HCT116 (cell line): ENCODE results near the gene ATXN2. TPM values are rescaled to one million over a fixed set of nuclear protein-coding genes. Genes with fewer than 3 reads are reported as not detected.
A peak's percentile ranks its signal among the peaks of the same experiment; 100 is the strongest.

Experiments
- ATAC-seq: fragments of 200-7000 bp; cut with Tn5 transposase; 2 replicates; pipeline ENCODE4 v1.9.1; 2020; ENCODE audit warnings: mild to moderate bottlenecking, moderate library complexity
- BruUV-seq: library from RNA; stranded (reverse); fragments of 400-500 nt; replicated peaks from 2 replicates; lab custom pipeline; 2021; lab: Mats Ljungman, UMichigan
- CTCF ChIA-PET: fragments of 300-600 bp; sonication (Branson Sonifier 250); formaldehyde crosslinking; loops from one replicate; lab custom pipeline; 2021; ENCODE audit warnings: antibody characterized with exemption; lab: Charles Lee
- POLR2A ChIA-PET: fragments of 300-600, 350-600 bp; sonication (Branson Sonifier 250); formaldehyde crosslinking; loops from one replicate; lab custom pipeline; 2021; ENCODE audit warnings: antibody characterized with exemption; lab: Charles Lee
- RAD21 ChIA-PET, 2 experiments: fragments of 300-600 bp; sonication (Branson Sonifier 250); formaldehyde crosslinking; loops; one replicate each; lab custom pipeline; 2023; ENCODE audit warnings: low total read pairs in 2 of 2; ENCODE audit not compliant: uncharacterized antibody in 2 of 2, unreplicated experiment in 2 of 2, low non-redundant PET in 1 of 2; lab: Charles Lee
- DNase-seq: peaks from one replicate; pipeline ENCODE4 v3.0.0-alpha.2; 2010; ENCODE audit warnings: low read depth, low spot score
- H2AFZ ChIP-seq: fragments of 200-600 bp; shearing (Covaris generic), sonication (generic); 2 replicates; pipeline ENCODE4 v1.6.1; 2017; ENCODE audit warnings: low read depth, mixed run types, mixed read lengths, antibody characterized with exemption, low read length; ENCODE audit not compliant: poor library complexity, severe bottlenecking
- H3K27ac ChIP-seq: 2 replicates; pipeline ENCODE4 v1.5.1; 2012; ENCODE audit warnings: low read depth, low read length
- H3K27me3 ChIP-seq: fragments of 200-600 bp; sonication (generic); 2 replicates; pipeline ENCODE4 v1.6.1; 2016; ENCODE audit warnings: mixed run types, low read length, mixed read lengths; ENCODE audit not compliant: insufficient read depth
- H3K36me3 ChIP-seq, 2 experiments: fragments of 200-500 bp in 1 of 2; fragments of 200-600 bp in 1 of 2; sonication (Bioruptor generic) in 1 of 2; sonication (generic) in 1 of 2; 2 replicates each; pipeline versions ENCODE4 v1.5.1 to v1.6.1; 2014 to 2016; ENCODE audit warnings: low read length in 2 of 2, inconsistent platforms in 1 of 2, mixed read lengths in 1 of 2, mixed run types in 1 of 2; ENCODE audit not compliant: insufficient read depth in 2 of 2, control insufficient read depth in 1 of 2
- H3K4me1 ChIP-seq, 2 experiments: fragments of 200-600 bp in 1 of 2; sonication (generic) in 1 of 2; 2 replicates each; pipeline versions ENCODE4 v1.5.1 to v1.6.1; 2012 to 2017; ENCODE audit warnings: low read length in 2 of 2, inconsistent platforms in 1 of 2, mild to moderate bottlenecking in 1 of 2, mixed read lengths in 1 of 2, mixed run types in 1 of 2, moderate library complexity in 1 of 2; ENCODE audit not compliant: insufficient read depth in 2 of 2, control insufficient read depth in 1 of 2
- H3K4me2 ChIP-seq: fragments of 200-600 bp; sonication (generic); 2 replicates; pipeline ENCODE4 v1.6.1; 2017; ENCODE audit warnings: mixed run types, low read length, mixed read lengths
- H3K4me3 ChIP-seq, 2 experiments: fragments of 200-600 bp in 1 of 2; sonication (generic) in 1 of 2; replicated peaks in 1 of 2; 2 replicates each; pipeline ENCODE4 v1.5.1; 2011 to 2016; ENCODE audit warnings: low read length in 2 of 2, control low read depth in 1 of 2, low read depth in 1 of 2, mild to moderate bottlenecking in 1 of 2, mixed read lengths in 1 of 2, mixed run types in 1 of 2
- H3K79me2 ChIP-seq: fragments of 200-600 bp; sonication (generic); 2 replicates; pipeline ENCODE4 v1.6.1; 2017; ENCODE audit warnings: mild to moderate bottlenecking, mixed run types, low read length, moderate library complexity, mixed read lengths; ENCODE audit not compliant: insufficient read depth
- H3K9ac ChIP-seq: fragments of 200-600 bp; sonication (generic); 2 replicates; pipeline ENCODE4 v1.6.1; 2016; ENCODE audit warnings: low read length, mixed read lengths
- H3K9me2 ChIP-seq: fragments of 200-600 bp; sonication (generic), shearing (Covaris generic); 2 replicates; pipeline ENCODE4 v1.6.1; 2017; ENCODE audit warnings: mixed run types, mild to moderate bottlenecking, moderate library complexity; ENCODE audit not compliant: insufficient read depth
- H3K9me3 ChIP-seq, 2 experiments: fragments of 200-500 bp in 1 of 2; fragments of 200-600 bp in 1 of 2; sonication (Bioruptor generic) in 1 of 2; sonication (generic) in 1 of 2; 2 replicates each; pipeline ENCODE4 v1.6.1; 2014 to 2017; ENCODE audit warnings: low read length in 2 of 2, mixed read lengths in 2 of 2, inconsistent platforms in 1 of 2, low read depth in 1 of 2, mild to moderate bottlenecking in 1 of 2, mixed run types in 1 of 2, moderate library complexity in 1 of 2; ENCODE audit not compliant: control insufficient read depth in 1 of 2, insufficient read depth in 1 of 2
- H4K20me1 ChIP-seq: fragments of 200-600 bp; sonication (generic), shearing (Covaris generic); 2 replicates; pipeline ENCODE4 v1.6.1; 2017; ENCODE audit warnings: mixed run types, mild to moderate bottlenecking, moderate library complexity; ENCODE audit not compliant: insufficient read depth
- ATF3 ChIP-seq: IDR thresholded peaks from 2 replicates; pipeline ENCODE4 v1.6.1; 2012
- CBX3 ChIP-seq: IDR thresholded peaks from 2 replicates; pipeline ENCODE4 v1.6.1; 2012; ENCODE audit warnings: low read depth
- CTCF ChIP-seq, 3 experiments: fragments of 200-600 bp in 1 of 3; sonication (generic) in 1 of 3; IDR thresholded peaks in 2 of 3; conservative IDR thresholded peaks in 1 of 3; 2 replicates each; pipeline ENCODE4 v1.5.1; 2012 to 2017; ENCODE audit warnings: low read depth in 2 of 3, low read length in 2 of 3, antibody characterized with exemption in 1 of 3, borderline replicate concordance in 1 of 3, control low read depth in 1 of 3, mild to moderate bottlenecking in 1 of 3, mixed read lengths in 1 of 3, mixed run types in 1 of 3, moderate library complexity in 1 of 3; ENCODE audit not compliant: insufficient read depth in 1 of 3
- EGR1 ChIP-seq: IDR thresholded peaks from 2 replicates; pipeline ENCODE4 v1.6.1; 2012; ENCODE audit warnings: low read depth
- EZH2 ChIP-seq: fragments of 200-600 bp; sonication (generic); IDR thresholded peaks from 2 replicates; pipeline ENCODE4 v1.6.1; 2017; ENCODE audit warnings: antibody characterized with exemption, mixed run types
- EZH2phosphoT487 ChIP-seq: fragments of 200-600 bp; IDR thresholded peaks from 2 replicates; pipeline ENCODE4 v1.6.1; 2018; ENCODE audit warnings: antibody characterized with exemption, borderline replicate concordance
- FOSL1 ChIP-seq: IDR thresholded peaks from 2 replicates; pipeline ENCODE4 v1.6.1; 2012; ENCODE audit warnings: low read depth
- JUND ChIP-seq: IDR thresholded peaks from 2 replicates; pipeline ENCODE4 v1.6.1; 2012
- MAX ChIP-seq: IDR thresholded peaks from 2 replicates; pipeline ENCODE4 v1.6.1; 2012
- POLR2A ChIP-seq: IDR thresholded peaks from 2 replicates; pipeline ENCODE4 v1.7.0; 2011; ENCODE audit warnings: borderline replicate concordance; ENCODE audit not compliant: insufficient read depth, insufficient read length; ENCODE audit errors: extremely low read depth
- POLR2AphosphoS5 ChIP-seq: IDR thresholded peaks from 2 replicates; pipeline ENCODE4 v1.6.1; 2011; ENCODE audit warnings: mild to moderate bottlenecking, low read depth, low read length, moderate library complexity
- RAD21 ChIP-seq: IDR thresholded peaks from 2 replicates; pipeline ENCODE4 v1.6.1; 2012; ENCODE audit warnings: low read depth, mild to moderate bottlenecking
- SIN3A ChIP-seq: IDR thresholded peaks from 2 replicates; pipeline ENCODE4 v1.6.1; 2012; ENCODE audit warnings: low read depth
- SP1 ChIP-seq: IDR thresholded peaks from 2 replicates; pipeline ENCODE4 v1.6.1; 2012; ENCODE audit warnings: low read depth
- SRF ChIP-seq: IDR thresholded peaks from 2 replicates; pipeline ENCODE4 v1.6.1; 2012; ENCODE audit warnings: low read depth
- TCF7L2 ChIP-seq: IDR thresholded peaks from 2 replicates; pipeline ENCODE4 v1.7.0; 2011; ENCODE audit warnings: borderline replicate concordance, inconsistent platforms; ENCODE audit not compliant: insufficient read depth, insufficient read length; ENCODE audit errors: extremely low read depth
- ZBTB33 ChIP-seq: IDR thresholded peaks from 2 replicates; pipeline ENCODE4 v1.6.1; 2011; ENCODE audit warnings: mild to moderate bottlenecking, low read length, moderate library complexity; ENCODE audit not compliant: insufficient replicate concordance; ENCODE audit errors: extremely low read depth
- ZFX ChIP-seq: fragments of 450-650 bp; IDR thresholded peaks from 2 replicates; pipeline ENCODE4 v1.6.1; 2017
- ZNF274 ChIP-seq: fragments of 200-500 bp; sonication (Bioruptor generic); IDR thresholded peaks from 2 replicates; pipeline ENCODE4 v1.6.1; 2014; ENCODE audit warnings: mild to moderate bottlenecking, low read depth, low read length, inconsistent platforms
- intact Hi-C: fragments of 100-400 bp; cut with micrococcal nuclease; formaldehyde crosslinking; loops from 2 replicates; pipeline ENCODE4 v1.10.0; 2022
- total RNA-seq: library from RNA; stranded (reverse); gene quantifications from one replicate; pipeline ENCODE4 v1.2.1, GENCODE V29; 2021; ENCODE audit not compliant: unreplicated experiment

The ATXN2 gene
- total RNA-seq, 1 experiment from 2014 or later: 72.7 TPM

- H3K79me2 ChIP-seq: no peaks in the 10 kb centered on the region
- no peaks in the 10 kb centered on the region for H3K9me3 ChIP-seq
- no peak overlapping the region for H3K27ac ChIP-seq
- no peaks in the 10 kb centered on the region for H3K4me1 ChIP-seq
- no peak for ATAC-seq
- H3K9me2 ChIP-seq: no peaks in the 10 kb centered on the region
- H2AFZ ChIP-seq: no peak overlapping the region
- CTCF ChIA-PET: interaction anchor here (4.2 kb wide), 1 partner anchor 51 kb away, joined by 94 read pairs; no protein-coding TSS in a partner anchor
- H3K36me3 ChIP-seq: peaks cover 40% of the 10 kb centered on the region in 2 experiments; a peak in 3 of 4 replicates
- H3K4me2 ChIP-seq: no peak overlapping the region
- POLR2A ChIA-PET: interaction anchor here (1.0 kb wide), 1 partner anchor 10 kb away, joined by 3 read pairs; no protein-coding TSS in a partner anchor
- no peak overlapping the region for H3K4me3 ChIP-seq
- TSS peak; percentile 30 for BruUV-seq
- intact Hi-C loops: no loop called here
- RAD21 ChIA-PET: no interaction called here
- no peaks in the 10 kb centered on the region; the same call in 1 of the 2 replicates for H4K20me1 ChIP-seq
- no peaks in the 10 kb centered on the region for H3K27me3 ChIP-seq
- H3K9ac ChIP-seq: no peak overlapping the region
- no peak for DNase-seq
- no peak for TF ChIP-seq JUND
- no peak for TF ChIP-seq ZNF274
- no peak for TF ChIP-seq EGR1
- no peak for TF ChIP-seq FOSL1
- TF ChIP-seq TCF7L2: no peak
- TF ChIP-seq CBX3: no peak
- TF ChIP-seq SP1: no peak
- no peak for TF ChIP-seq SRF
- TF ChIP-seq EZH2: no peak
- TF ChIP-seq ZBTB33: no peak
- no peak for TF ChIP-seq POLR2AphosphoS5
- no peak for TF ChIP-seq POLR2A
- no peak for TF ChIP-seq EZH2phosphoT487
- no peak for TF ChIP-seq SIN3A
- TF ChIP-seq ATF3: no peak
- TF ChIP-seq ZFX: no peak
- no peak for TF ChIP-seq RAD21
- no peak for TF ChIP-seq MAX
- no peak for TF ChIP-seq CTCF (IDR thresholded peaks at IDR 0.05 in 2 of 3, conservative IDR thresholded peaks at IDR 0.05 in 1 of 3; ENCODE audit: borderline replicate concordance in 1 of 3, insufficient read depth in 1 of 3, low read depth in 2 of 3, low read length in 2 of 3)
Observed at GRCh38 chr12:111448846-111449790, 150.0 kb downstream of the ATXN2 start.
